Activated naive CD4-positive, alpha-beta T cell treated with anti-CD3 and anti-CD28 coated beads for 36 hours (primary cell): ENCODE data around the gene HIGD1B. TPM values are rescaled to one million over a fixed set of nuclear protein-coding genes. Genes with fewer than 3 reads are reported as not detected.
A peak's percentile ranks its signal among the peaks of the same experiment; 100 is the strongest.

Source experiments
- CTCF ChIA-PET: fragments of 350-600 bp; sonication (Branson Sonifier 250); formaldehyde crosslinking; loops from one replicate; lab custom pipeline; 2021; ENCODE audit warnings: antibody characterized with exemption; lab: Charles Lee
- DNase-seq: peaks from one replicate; pipeline ENCODE4 v3.0.0-alpha.2; 2020
- H3K27ac Mint-ChIP-seq: one replicate; pipeline ENCODE4 v1.8.0; 2021; ENCODE audit warnings: mild to moderate bottlenecking, mixed read lengths
- H3K27me3 Mint-ChIP-seq: one replicate; pipeline ENCODE4 v1.8.0; 2021; ENCODE audit warnings: low read depth, mixed read lengths
- H3K36me3 Mint-ChIP-seq: one replicate; pipeline ENCODE4 v1.8.0; 2021; ENCODE audit warnings: low read depth, mixed read lengths
- H3K4me1 Mint-ChIP-seq: one replicate; pipeline ENCODE4 v1.8.0; 2021; ENCODE audit warnings: low read depth, mixed read lengths
- H3K4me3 Mint-ChIP-seq: one replicate; pipeline ENCODE4 v1.8.0; 2021; ENCODE audit warnings: mild to moderate bottlenecking, moderate library complexity, mixed read lengths
- H3K9me3 Mint-ChIP-seq: one replicate; pipeline ENCODE4 v1.8.0; 2021; ENCODE audit warnings: mixed read lengths
- intact Hi-C: fragments of 100-400 bp; cut with micrococcal nuclease; formaldehyde crosslinking; loops from one replicate; pipeline ENCODE4 v1.15.1; 2023
- total RNA-seq, 2 experiments: library from RNA; stranded (reverse); gene quantifications; one replicate each; pipeline ENCODE4 v1.2.3, GENCODE V29; 2021

The HIGD1B gene
- total RNA-seq, 2 experiments from 2014 or later: not detected

- H3K9me3 Mint-ChIP-seq: no peaks in the 10 kb centered on the region
- intact Hi-C loops: no loop called here
- CTCF ChIA-PET: no interaction called here
- no peak for DNase-seq
- no peak overlapping the region for H3K4me3 Mint-ChIP-seq
- H3K27me3 Mint-ChIP-seq: no peaks in the 10 kb centered on the region
- peak overlapping the region; percentile 2 for H3K27ac Mint-ChIP-seq
- peaks cover 32% of the 10 kb centered on the region for H3K36me3 Mint-ChIP-seq
- peaks cover 18% of the 10 kb centered on the region for H3K4me1 Mint-ChIP-seq
Observed at GRCh38 chr17:44887016-44887415, 39.3 kb downstream of the HIGD1B start.

DNA sequence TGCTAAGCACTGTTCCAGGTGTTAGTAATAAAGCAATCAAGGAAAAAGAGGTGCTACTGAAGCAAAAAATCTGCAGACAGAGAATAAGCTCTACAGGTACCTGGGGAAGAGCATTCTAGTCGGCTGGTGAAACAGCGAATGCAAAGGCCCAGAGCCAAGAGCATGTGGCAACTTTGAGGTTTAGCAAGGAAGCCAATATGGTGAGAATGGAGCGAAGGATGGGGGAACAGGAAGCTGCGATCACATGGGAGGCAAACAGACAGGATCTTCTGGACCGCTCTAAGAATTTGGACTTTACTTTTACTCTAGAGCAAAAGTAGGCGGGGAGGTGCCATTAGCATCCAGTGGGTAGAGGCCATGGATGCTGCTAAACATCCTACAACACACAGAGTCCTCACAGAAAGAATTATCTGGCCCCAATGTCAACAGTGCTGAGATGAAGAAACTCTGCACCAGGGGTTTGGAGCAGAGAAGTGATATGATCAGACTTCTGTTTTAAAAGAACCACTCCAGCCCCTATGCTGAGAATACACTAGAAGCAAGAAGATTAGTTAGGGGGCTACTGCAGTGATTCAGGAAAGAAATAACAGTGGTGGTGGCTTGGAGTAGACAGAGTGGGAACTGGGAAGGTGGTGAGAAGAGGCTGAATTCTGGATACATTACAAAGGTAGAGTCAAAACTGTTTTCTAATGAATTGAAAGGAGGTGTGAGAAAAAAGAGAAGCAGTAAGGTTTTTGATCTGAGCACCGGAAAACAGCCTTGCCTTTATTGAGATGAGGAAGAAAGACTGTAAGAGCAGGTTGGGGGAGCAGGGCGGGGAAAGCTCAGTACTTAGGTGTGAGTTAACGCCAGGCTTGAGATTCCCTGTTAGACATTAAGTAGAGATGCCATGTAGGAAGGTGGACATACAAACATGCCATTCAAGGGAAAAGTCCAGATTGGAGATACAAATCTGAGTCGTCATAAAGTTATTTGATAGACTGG is 40.6 kb downstream of the HIGD1B start:
- DNase-seq: peak; percentile 20
- Mint-ChIP-seq H3K36me3 (peaks cover 25% of the 10 kb centered on the region), H3K27me3 (no peaks in the 10 kb centered on the region), H3K4me1 (peaks cover 19% of the 10 kb centered on the region), H3K9me3 (no peaks in the 10 kb centered on the region), H3K4me3 (no peak overlapping the region), H3K27ac (no peak overlapping the region)
- intact Hi-C loops: no loop called here
- CTCF ChIA-PET: no interaction called here

DNA sequence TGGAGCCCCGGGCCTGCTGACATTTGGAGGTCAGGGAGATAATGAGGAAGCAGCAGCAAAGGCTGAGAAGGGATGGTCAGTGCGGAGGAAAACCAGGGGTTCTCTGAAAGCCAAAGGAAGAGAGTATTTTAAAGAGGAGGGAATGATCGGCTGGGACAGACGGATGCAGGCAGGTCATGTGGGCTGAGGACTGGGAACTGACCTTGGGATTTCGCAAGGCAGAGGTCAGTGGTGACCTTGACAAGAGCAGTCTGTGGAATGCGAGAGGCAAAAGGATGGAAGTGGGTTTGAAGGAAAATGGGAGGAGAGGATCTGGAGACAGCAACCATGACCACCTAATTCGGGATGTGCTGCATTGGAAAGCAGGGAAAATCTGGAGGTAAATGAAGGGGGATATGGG is 41.3 kb downstream of the HIGD1B start:
- intact Hi-C loops: no loop called here
- DNase-seq: no peak
- Mint-ChIP-seq H3K27ac (no peak overlapping the region), H3K4me1 (peaks cover 22% of the 10 kb centered on the region), H3K9me3 (no peaks in the 10 kb centered on the region), H3K27me3 (no peaks in the 10 kb centered on the region), H3K4me3 (no peak overlapping the region), H3K36me3 (peaks cover 23% of the 10 kb centered on the region)
- CTCF ChIA-PET: no interaction called here

GRCh38 chr17:44892250-44892649 is 44.6 kb downstream of the HIGD1B start:
- Mint-ChIP-seq H3K27me3 (no peaks in the 10 kb centered on the region), H3K4me3 (no peak overlapping the region), H3K9me3 (no peaks in the 10 kb centered on the region), H3K36me3 (peaks cover 24% of the 10 kb centered on the region), H3K27ac (no peak overlapping the region), H3K4me1 (peaks cover 27% of the 10 kb centered on the region)
- no peak for DNase-seq
- CTCF ChIA-PET: interaction anchor here (0.6 to 1.6 kb wide), 4 partner anchors 27 to 113 kb away, joined by 3 to 5 read pairs (median 4); no protein-coding TSS in a partner anchor
- intact Hi-C loops: no loop called here

GRCh38 chr17:44894642-44895041 is 47.0 kb downstream of the HIGD1B start:
- Mint-ChIP-seq H3K36me3 (peaks cover 28% of the 10 kb centered on the region), H3K4me1 (peaks cover 35% of the 10 kb centered on the region), H3K4me3 (no peak overlapping the region), H3K9me3 (no peaks in the 10 kb centered on the region), H3K27me3 (no peaks in the 10 kb centered on the region), H3K27ac (no peak overlapping the region)
- no peak for DNase-seq
- CTCF ChIA-PET: interaction anchor here (1.6 kb wide), 1 partner anchor 119 kb away, joined by 5 read pairs; no protein-coding TSS in a partner anchor
- intact Hi-C loops: loop anchor here (5.0 kb wide), 1 partner anchor 128 kb away; no protein-coding TSS in a partner anchor

GRCh38 chr17:44898768-44899073 is 51.0 kb downstream of the HIGD1B start:
- peak overlapping the region; percentile 90 for H3K4me3 Mint-ChIP-seq
- intact Hi-C loops: loop anchor here (1.0 to 5.0 kb wide), 7 partner anchors 49 to 396 kb away; partner anchors contain the start of genes C1QL1, GPATCH8, KIF18B and NMT1
- H3K36me3 Mint-ChIP-seq: peaks cover 17% of the 10 kb centered on the region
- no peaks in the 10 kb centered on the region for H3K9me3 Mint-ChIP-seq
- CTCF ChIA-PET: interaction anchor here (0.7 to 1.9 kb wide), 4 partner anchors 22 to 237 kb away, joined by 3 to 6 read pairs (median 4); partner anchors contain the start of gene ACBD4
- H3K27ac Mint-ChIP-seq: peak overlapping the region; percentile 97
- DNase-seq: no peak
- H3K27me3 Mint-ChIP-seq: peaks cover 2% of the 10 kb centered on the region
- peaks cover 25% of the 10 kb centered on the region for H3K4me1 Mint-ChIP-seq

DNA sequence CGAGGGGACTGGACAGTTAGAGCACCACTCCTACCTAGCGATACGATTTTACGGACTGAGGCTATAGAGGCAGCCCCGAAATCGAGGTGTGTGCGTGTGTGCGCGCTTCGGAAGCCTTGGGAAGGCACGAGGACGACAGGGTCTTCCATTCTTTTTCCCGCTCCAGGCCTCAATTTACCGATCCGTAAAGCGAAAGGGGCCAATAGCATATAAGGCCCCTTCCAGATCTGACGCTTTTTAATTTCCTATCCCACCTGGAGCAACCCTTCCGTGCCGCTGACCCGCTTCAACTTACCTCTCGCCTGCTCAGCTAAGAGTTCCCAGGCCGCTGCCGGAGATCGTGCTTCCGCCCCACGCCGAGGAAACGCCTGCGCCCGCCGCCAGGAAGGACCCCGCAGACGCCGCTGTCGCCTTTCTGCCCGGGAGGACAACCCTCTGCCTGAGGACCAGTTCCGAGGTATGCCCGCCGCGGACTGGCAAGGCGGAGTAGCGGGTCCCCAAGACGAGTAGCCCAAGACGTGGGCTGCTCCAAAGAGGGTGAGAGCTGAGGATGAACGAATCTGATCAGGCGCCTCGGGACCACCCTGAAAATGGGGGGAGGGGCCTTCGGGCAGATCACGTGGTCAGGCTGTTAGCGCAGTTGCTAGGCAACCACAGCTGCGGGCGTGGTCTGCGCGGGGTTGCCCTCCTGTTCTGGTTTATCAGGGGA is 51.5 kb downstream of the HIGD1B start, which contains the start of gene EFTUD2:
Gene EFTUD2, minus strand, starts transcription at position 372 of the 709 bp plus-strand sequence. CDS start 4,924 bp downstream, outside the sequence.
- peak within 1 kb of the TSS; percentile 97 for H3K27ac Mint-ChIP-seq
- intact Hi-C loops: loop anchor here (1.0 to 5.0 kb wide), 7 partner anchors 48 to 396 kb away; partner anchors contain the start of genes C1QL1, GPATCH8, KIF18B and NMT1
- peaks cover 2% of the 10 kb centered on the region for H3K27me3 Mint-ChIP-seq
- peak within 1 kb of the TSS; percentile 90 for H3K4me3 Mint-ChIP-seq
- peak; percentile 94 for DNase-seq
- peaks cover 14% of the 10 kb centered on the region for H3K36me3 Mint-ChIP-seq
- no peaks in the 10 kb centered on the region for H3K9me3 Mint-ChIP-seq
- CTCF ChIA-PET: interaction anchor here (0.6 to 1.9 kb wide), 4 partner anchors 23 to 150 kb away, joined by 3 to 6 read pairs (median 4); no protein-coding TSS in a partner anchor
- peaks cover 25% of the 10 kb centered on the region for H3K4me1 Mint-ChIP-seq

Other genes with a start within 250 kb of the HIGD1B start
- under 1 TPM in 1 of 2 experiments, not detected in 1; 0.05 TPM for gene MEIOC, start 191.4 kb upstream of the HIGD1B start, total RNA-seq
- gene CCDC43, start 158.1 kb upstream of the HIGD1B start, total RNA-seq: 10 to 100 TPM; 29.1 to 31.8 TPM
- gene DBF4B, start 139.2 kb upstream of the HIGD1B start, total RNA-seq: 10 to 100 TPM; 28.5 to 29.5 TPM
- under 1 TPM; 0.17 to 0.57 TPM for gene ADAM11, start 88.9 kb upstream of the HIGD1B start, total RNA-seq
- 1 to 10 TPM; 2.5 TPM for gene GJC1, start 17.6 kb upstream of the HIGD1B start, total RNA-seq
- gene EFTUD2, start 51.6 kb downstream of the HIGD1B start, total RNA-seq: 100 to 1,000 TPM; 170 to 176 TPM
- not detected for gene GFAP, start 67.6 kb downstream of the HIGD1B start, total RNA-seq
- 10 to 100 TPM; 54.9 to 55.4 TPM for gene KIF18B, start 99.9 kb downstream of the HIGD1B start, total RNA-seq
- gene C1QL1, start 120.4 kb downstream of the HIGD1B start, total RNA-seq: under 1 TPM; 0.36 to 0.40 TPM
- 10 to 100 TPM; 38.1 to 38.9 TPM for gene DCAKD, start 203.7 kb downstream of the HIGD1B start, total RNA-seq
- gene NMT1, start 213.4 kb downstream of the HIGD1B start, total RNA-seq: 100 to 1,000 TPM; 234 to 235 TPM